Natural killer cell (primary cell): Measurements from ENCODE around the gene CATSPERZ. TPM values are rescaled to one million over a fixed set of nuclear protein-coding genes. Genes with fewer than 3 reads are reported as not detected.
A peak's percentile ranks its signal among the peaks of the same experiment; 100 is the strongest.

ENCODE experiments used
- ATAC-seq, 3 donors: fragments of 150-1000 bp in 2 of 3; fragments of 200-7000 bp in 1 of 3; cut with Tn5 transposase; 1 replicate in 1 of 3; 2 replicates in 2 of 3; pipeline ENCODE4 v1.10.0; 2021; ENCODE audit warnings: mild to moderate bottlenecking in 2 of 3, moderate library complexity in 2 of 3
- DNase-seq, 2 donors: peaks; one replicate each; pipeline versions ENCODE4 v3.0.0 to v3.0.0-alpha.2; 2013 to 2021; ENCODE audit warnings: mixed read lengths in 1 of 2
- H3K27ac ChIP-seq: one replicate; pipeline ENCODE4 v1.5.1; 2013; ENCODE audit warnings: mild to moderate bottlenecking, low read length
- H3K27me3 ChIP-seq: one replicate; pipeline ENCODE4 v1.6.1; 2013; ENCODE audit warnings: low read length; ENCODE audit not compliant: control insufficient read depth, insufficient read depth
- H3K36me3 ChIP-seq: one replicate; pipeline ENCODE4 v1.6.1; 2013; ENCODE audit warnings: low read length; ENCODE audit not compliant: control insufficient read depth, insufficient read depth
- H3K4me1 ChIP-seq: one replicate; pipeline ENCODE4 v1.6.1; 2013; ENCODE audit warnings: low read length; ENCODE audit not compliant: control insufficient read depth, insufficient read depth
- H3K4me3 ChIP-seq: one replicate; pipeline ENCODE4 v1.5.1; 2013; ENCODE audit warnings: low read length
- H3K9me3 ChIP-seq: one replicate; pipeline ENCODE4 v1.6.1; 2013; ENCODE audit warnings: low read length; ENCODE audit not compliant: control insufficient read depth, insufficient read depth
- H3K27ac Mint-ChIP-seq, 2 donors: one replicate each; pipeline ENCODE4 v1.8.0; 2022; ENCODE audit warnings: mild to moderate bottlenecking in 2 of 2, mixed read lengths in 2 of 2, moderate library complexity in 1 of 2
- H3K27me3 Mint-ChIP-seq, 2 donors: one replicate each; pipeline ENCODE4 v1.8.0; 2022; ENCODE audit warnings: low read depth in 2 of 2, mixed read lengths in 2 of 2
- H3K36me3 Mint-ChIP-seq: one replicate; pipeline ENCODE4 v1.8.0; 2022; ENCODE audit warnings: mixed read lengths
- H3K4me1 Mint-ChIP-seq, 2 donors: one replicate each; pipeline ENCODE4 v1.8.0; 2022; ENCODE audit warnings: mixed read lengths in 2 of 2
- H3K4me3 Mint-ChIP-seq: one replicate; pipeline ENCODE4 v1.8.0; 2022; ENCODE audit warnings: mild to moderate bottlenecking, moderate library complexity, mixed read lengths
- H3K9me3 Mint-ChIP-seq, 2 donors: one replicate each; pipeline ENCODE4 v1.8.0; 2022; ENCODE audit warnings: mixed read lengths in 2 of 2
- WGBS: methylation state at CpG from one replicate; pipeline ENCODE4 v1.1.7; 2013; ENCODE audit warnings: missing lambda C conversion rate; ENCODE audit not compliant: insufficient coverage; 5-methylcytosine and 5-hydroxymethylcytosine counted together
- intact Hi-C: fragments of 100-400 bp; cut with micrococcal nuclease; formaldehyde crosslinking; loops from one replicate; pipeline ENCODE4 v1.14.2; 2022
- total RNA-seq, 4 donors: library from RNA; stranded (reverse); fragments of 120-200 nt in 1 of 4; gene quantifications; one replicate each; pipeline versions ENCODE4 v1.2.3 to v1.2.4, GENCODE V29; 2013 to 2022
- TF ChIP-seq, protein P1 (sequence below): fragments of 200-600 bp; IDR thresholded peaks from one replicate; pipeline ENCODE4 v1.8.0; 2022; ENCODE audit warnings: antibody characterized with exemption

The CATSPERZ gene
- total RNA-seq, 3 donors from 2014 or later (not counting 1 experiment from before 2014, with no cell fraction given), result 0.80 to 0.90 TPM; not detected in 1

DNA sequence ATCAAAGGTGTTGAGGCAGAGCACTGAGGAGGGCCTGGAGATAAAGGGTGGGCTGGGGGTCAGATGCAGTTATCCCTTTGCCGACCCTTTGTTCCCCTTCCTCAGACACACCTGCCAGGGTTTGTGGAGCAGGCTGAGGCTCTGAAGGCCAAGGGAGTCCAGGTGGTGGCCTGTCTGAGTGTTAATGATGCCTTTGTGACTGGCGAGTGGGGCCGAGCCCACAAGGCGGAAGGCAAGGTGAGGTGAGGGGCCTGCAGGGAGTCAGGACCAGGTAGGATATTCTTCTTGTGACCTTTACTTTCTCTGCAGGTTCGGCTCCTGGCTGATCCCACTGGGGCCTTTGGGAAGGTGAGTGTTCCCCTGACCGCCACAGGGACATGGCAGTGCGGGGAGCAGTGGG is 20.4 kb downstream of the CATSPERZ start:
- H3K4me1 Mint-ChIP-seq, result peaks cover 46 to 51% of the 10 kb centered on the region in 2 donors
- no peak for DNase-seq
- Histone ChIP-seq H3K4me3 (no peak overlapping the region), H3K4me1 (peaks cover 30% of the 10 kb centered on the region), H3K9me3 (no peaks in the 10 kb centered on the region), H3K36me3 (peaks cover 17% of the 10 kb centered on the region), H3K27ac (no peak overlapping the region), H3K27me3 (no peaks in the 10 kb centered on the region)
- peak overlapping the region; percentile 26 to 99 for H3K27ac Mint-ChIP-seq
- no peaks in the 10 kb centered on the region for H3K9me3 Mint-ChIP-seq
- ATAC-seq, result no peak
- TF ChIP-seq, protein P1, sequence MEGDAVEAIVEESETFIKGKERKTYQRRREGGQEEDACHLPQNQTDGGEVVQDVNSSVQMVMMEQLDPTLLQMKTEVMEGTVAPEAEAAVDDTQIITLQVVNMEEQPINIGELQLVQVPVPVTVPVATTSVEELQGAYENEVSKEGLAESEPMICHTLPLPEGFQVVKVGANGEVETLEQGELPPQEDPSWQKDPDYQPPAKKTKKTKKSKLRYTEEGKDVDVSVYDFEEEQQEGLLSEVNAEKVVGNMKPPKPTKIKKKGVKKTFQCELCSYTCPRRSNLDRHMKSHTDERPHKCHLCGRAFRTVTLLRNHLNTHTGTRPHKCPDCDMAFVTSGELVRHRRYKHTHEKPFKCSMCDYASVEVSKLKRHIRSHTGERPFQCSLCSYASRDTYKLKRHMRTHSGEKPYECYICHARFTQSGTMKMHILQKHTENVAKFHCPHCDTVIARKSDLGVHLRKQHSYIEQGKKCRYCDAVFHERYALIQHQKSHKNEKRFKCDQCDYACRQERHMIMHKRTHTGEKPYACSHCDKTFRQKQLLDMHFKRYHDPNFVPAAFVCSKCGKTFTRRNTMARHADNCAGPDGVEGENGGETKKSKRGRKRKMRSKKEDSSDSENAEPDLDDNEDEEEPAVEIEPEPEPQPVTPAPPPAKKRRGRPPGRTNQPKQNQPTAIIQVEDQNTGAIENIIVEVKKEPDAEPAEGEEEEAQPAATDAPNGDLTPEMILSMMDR, result no peak
- H3K4me3 Mint-ChIP-seq, result peak overlapping the region; percentile 28
- H3K36me3 Mint-ChIP-seq, result no peaks in the 10 kb centered on the region
- H3K27me3 Mint-ChIP-seq, result no peaks in the 10 kb centered on the region
- WGBS, result 100% methylated on average over 7 of the region's 7 CpGs
- intact Hi-C loops, result no loop called here

- Histone ChIP-seq H3K36me3 (peaks cover 16% of the 10 kb centered on the region), H3K9me3 (no peaks in the 10 kb centered on the region), H3K27me3 (no peaks in the 10 kb centered on the region), H3K4me3 (no peak overlapping the region), H3K27ac (no peak overlapping the region), H3K4me1 (peaks cover 30% of the 10 kb centered on the region)
- ATAC-seq (no peak), DNase-seq (no peak)
- Mint-ChIP-seq H3K36me3 (no peaks in the 10 kb centered on the region), H3K4me1 (peaks cover 46 to 51% of the 10 kb centered on the region in 2 donors), H3K4me3 (no peak overlapping the region), H3K27me3 (no peaks in the 10 kb centered on the region), H3K27ac (peak overlapping the region; percentile 26 to 99), H3K9me3 (no peaks in the 10 kb centered on the region)
- WGBS, result 93% methylated on average over 5 of the region's 5 CpGs
- intact Hi-C loops, result no loop called here
- TF ChIP-seq, protein P1, result no peak
Observed at GRCh38 chr11:64321026-64321425, 20.9 kb downstream of the CATSPERZ start.

DNA sequence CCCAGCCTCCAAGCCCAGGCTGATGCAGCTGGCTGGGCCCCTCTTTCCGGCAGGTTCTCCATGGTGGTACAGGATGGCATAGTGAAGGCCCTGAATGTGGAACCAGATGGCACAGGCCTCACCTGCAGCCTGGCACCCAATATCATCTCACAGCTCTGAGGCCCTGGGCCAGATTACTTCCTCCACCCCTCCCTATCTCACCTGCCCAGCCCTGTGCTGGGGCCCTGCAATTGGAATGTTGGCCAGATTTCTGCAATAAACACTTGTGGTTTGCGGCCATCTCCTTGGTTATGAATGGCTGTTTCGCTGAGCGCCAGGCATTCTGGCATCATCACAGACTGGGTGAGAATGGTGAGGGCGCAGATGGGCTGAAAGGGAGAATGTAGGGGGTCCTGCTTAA is 21.4 kb downstream of the CATSPERZ start:
- DNase-seq, result no peak
- no peaks in the 10 kb centered on the region for H3K9me3 ChIP-seq
- Mint-ChIP-seq H3K27ac (peak overlapping the region in 1 of 2 donors; percentile 99), H3K4me1 (peaks cover 44 to 47% of the 10 kb centered on the region in 2 donors), H3K36me3 (no peaks in the 10 kb centered on the region), H3K4me3 (no peak overlapping the region), H3K9me3 (no peaks in the 10 kb centered on the region), H3K27me3 (no peaks in the 10 kb centered on the region)
- TF ChIP-seq, protein P1, result no peak
- H3K27me3 ChIP-seq, result no peaks in the 10 kb centered on the region
- H3K27ac ChIP-seq, result no peak overlapping the region
- no peak overlapping the region for H3K4me3 ChIP-seq
- ATAC-seq, result no peak
- H3K4me1 ChIP-seq, result peaks cover 25% of the 10 kb centered on the region
- peaks cover 16% of the 10 kb centered on the region for H3K36me3 ChIP-seq
- WGBS, result 96% methylated on average over 5 of the region's 5 CpGs
- intact Hi-C loops, result no loop called here

DNA sequence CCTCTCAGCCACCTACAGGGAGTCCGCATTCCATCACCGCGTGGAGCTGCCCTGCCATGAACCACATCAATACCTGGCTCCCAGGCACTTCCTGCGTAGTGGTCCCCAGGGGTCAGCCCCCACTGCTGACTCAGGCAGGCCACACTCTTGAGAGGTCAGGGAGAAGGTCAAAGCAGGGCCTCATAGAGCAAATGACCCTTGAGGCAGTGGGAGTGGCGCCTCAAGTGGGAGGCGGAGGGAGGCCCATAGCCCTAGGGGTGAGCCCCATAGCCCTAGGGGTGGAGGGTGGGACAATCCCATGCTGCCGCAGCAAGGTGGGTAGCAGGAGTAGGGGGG is 22.7 kb downstream of the CATSPERZ start:
- WGBS, result 86% methylated on average over 7 of the region's 7 CpGs
- intact Hi-C loops, result no loop called here
- no peak overlapping the region for H3K27ac Mint-ChIP-seq
- Histone ChIP-seq H3K27me3 (no peaks in the 10 kb centered on the region), H3K36me3 (peaks cover 16% of the 10 kb centered on the region), H3K9me3 (no peaks in the 10 kb centered on the region), H3K4me1 (peaks cover 17% of the 10 kb centered on the region), H3K27ac (no peak overlapping the region), H3K4me3 (no peak overlapping the region)
- peaks cover 30 to 38% of the 10 kb centered on the region in 2 donors for H3K4me1 Mint-ChIP-seq
- H3K36me3 Mint-ChIP-seq, result no peaks in the 10 kb centered on the region
- DNase-seq, result no peak
- ATAC-seq, result no peak
- TF ChIP-seq, protein P1, result no peak
- H3K27me3 Mint-ChIP-seq, result no peaks in the 10 kb centered on the region
- no peak overlapping the region for H3K4me3 Mint-ChIP-seq
- no peaks in the 10 kb centered on the region for H3K9me3 Mint-ChIP-seq
